Measurements from ENCODE around the gene FRS3. TPM values are rescaled to one million over a fixed set of nuclear protein-coding genes. Genes with fewer than 3 reads are reported as not detected.
A peak's percentile ranks its signal among the peaks of the same experiment; 100 is the strongest.

The FRS3 gene
- total and polyA plus RNA-seq, 2 experiments from 2014 or later = 1.4 to 8.4 TPM

- peak within 1 kb of the TSS; percentile 67 for H3K27ac ChIP-seq
- no peaks in the 10 kb centered on the region for H3K36me3 ChIP-seq (replicated peaks; ENCODE audit: insufficient read depth, low read depth)
- H3K4me3 ChIP-seq = peak within 1 kb of the TSS; percentile 83
- no peaks in the 10 kb centered on the region for H3K9me2 ChIP-seq (replicated peaks; ENCODE audit: insufficient read depth)
- peak within 1 kb of the TSS; percentile 96 for H3K4me2 ChIP-seq
- peaks cover 18% of the 10 kb centered on the region for H3K4me1 ChIP-seq (ENCODE audit: insufficient read depth)
- H3K9me3 ChIP-seq (ENCODE audit: low read depth) = no peaks in the 10 kb centered on the region
- H3K27me3 ChIP-seq = no peaks in the 10 kb centered on the region
- H3K79me2 ChIP-seq = peaks cover 11% of the 10 kb centered on the region
- H4K20me1 ChIP-seq (ENCODE audit: insufficient read depth, poor library complexity, severe bottlenecking) = no peaks in the 10 kb centered on the region
- TF ChIP-seq EZH2phosphoT487 (IDR thresholded peaks at IDR 0.05; ENCODE audit: low read depth, severe bottlenecking, unreplicated experiment) (no peak), EZH2 (IDR thresholded peaks at IDR 0.05; ENCODE audit: borderline replicate concordance) (no peak)
- TF ChIP-seq, protein P1, sequence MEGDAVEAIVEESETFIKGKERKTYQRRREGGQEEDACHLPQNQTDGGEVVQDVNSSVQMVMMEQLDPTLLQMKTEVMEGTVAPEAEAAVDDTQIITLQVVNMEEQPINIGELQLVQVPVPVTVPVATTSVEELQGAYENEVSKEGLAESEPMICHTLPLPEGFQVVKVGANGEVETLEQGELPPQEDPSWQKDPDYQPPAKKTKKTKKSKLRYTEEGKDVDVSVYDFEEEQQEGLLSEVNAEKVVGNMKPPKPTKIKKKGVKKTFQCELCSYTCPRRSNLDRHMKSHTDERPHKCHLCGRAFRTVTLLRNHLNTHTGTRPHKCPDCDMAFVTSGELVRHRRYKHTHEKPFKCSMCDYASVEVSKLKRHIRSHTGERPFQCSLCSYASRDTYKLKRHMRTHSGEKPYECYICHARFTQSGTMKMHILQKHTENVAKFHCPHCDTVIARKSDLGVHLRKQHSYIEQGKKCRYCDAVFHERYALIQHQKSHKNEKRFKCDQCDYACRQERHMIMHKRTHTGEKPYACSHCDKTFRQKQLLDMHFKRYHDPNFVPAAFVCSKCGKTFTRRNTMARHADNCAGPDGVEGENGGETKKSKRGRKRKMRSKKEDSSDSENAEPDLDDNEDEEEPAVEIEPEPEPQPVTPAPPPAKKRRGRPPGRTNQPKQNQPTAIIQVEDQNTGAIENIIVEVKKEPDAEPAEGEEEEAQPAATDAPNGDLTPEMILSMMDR (IDR thresholded peaks at IDR 0.05; ENCODE audit: poor library complexity) = no peak
- 1% methylated on average over 20 of the region's 36 CpGs for WGBS (ENCODE audit: low lambda C conversion rate, missing lambda C conversion rate)
- H2AFZ ChIP-seq = peak within 1 kb of the TSS; percentile 86
- DNase-seq (ENCODE audit: low spot score) = peak; percentile 52
These were observed 1.1 kb upstream of the FRS3 start, which contains the start of gene PRICKLE4 for GRCh38 chr6:41780551-41781365. Gene PRICKLE4, plus strand, starts transcription at chr6:41780782. Its CDS starts 2,692 bp downstream, at chr6:41783474.

GRCh38 chr6:41779336-41779735, 364 bp downstream of the FRS3 start:
- H3K27ac ChIP-seq = no peak overlapping the region
- DNase-seq (ENCODE audit: low spot score) = no peak
- TF ChIP-seq EZH2phosphoT487 (IDR thresholded peaks at IDR 0.05; ENCODE audit: low read depth, severe bottlenecking, unreplicated experiment) = no peak
- H3K4me2 ChIP-seq = peak overlapping the region; percentile 96
- peak overlapping the region; percentile 71 for H3K4me3 ChIP-seq
- H2AFZ ChIP-seq = peak overlapping the region; percentile 68
- H3K27me3 ChIP-seq = no peaks in the 10 kb centered on the region
- 5% methylated on average over 7 of the region's 16 CpGs for WGBS (ENCODE audit: low lambda C conversion rate, missing lambda C conversion rate)
- H3K4me1 ChIP-seq (ENCODE audit: insufficient read depth) = peaks cover 18% of the 10 kb centered on the region
- no peaks in the 10 kb centered on the region for H3K9me3 ChIP-seq (ENCODE audit: low read depth)
- no peaks in the 10 kb centered on the region for H3K9me2 ChIP-seq (replicated peaks; ENCODE audit: insufficient read depth)
- H3K36me3 ChIP-seq (replicated peaks; ENCODE audit: insufficient read depth, low read depth) = no peaks in the 10 kb centered on the region
- H4K20me1 ChIP-seq (ENCODE audit: insufficient read depth, poor library complexity, severe bottlenecking) = no peaks in the 10 kb centered on the region
- peaks cover 11% of the 10 kb centered on the region for H3K79me2 ChIP-seq

DNA sequence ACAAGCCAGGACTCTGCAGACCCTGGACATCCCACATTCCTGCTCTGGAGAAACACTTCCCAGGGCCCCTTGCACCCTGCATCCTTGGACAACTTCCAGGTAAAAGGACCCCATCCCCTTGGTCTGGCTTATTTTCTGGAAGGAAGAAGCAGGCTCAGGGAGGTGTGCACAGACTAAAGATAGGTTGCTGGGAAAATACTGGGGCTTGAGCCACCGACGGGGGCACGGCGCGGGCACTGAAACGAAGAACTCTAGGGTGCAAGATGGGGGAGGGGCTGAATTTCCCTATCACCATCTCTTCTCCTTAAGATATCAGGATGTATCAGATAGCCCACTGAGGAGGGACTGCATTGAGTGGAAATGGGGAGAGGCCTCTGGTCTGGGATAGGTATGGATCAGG, 805 bp downstream of the FRS3 start:
- 41% methylated on average over 6 of the region's 6 CpGs for WGBS (ENCODE audit: low lambda C conversion rate, missing lambda C conversion rate)
- no peak overlapping the region for H3K27ac ChIP-seq
- H3K27me3 ChIP-seq = no peaks in the 10 kb centered on the region
- H3K4me2 ChIP-seq = peak overlapping the region; percentile 96
- no peak for DNase-seq (ENCODE audit: low spot score)
- H4K20me1 ChIP-seq (ENCODE audit: insufficient read depth, poor library complexity, severe bottlenecking) = no peaks in the 10 kb centered on the region
- H3K36me3 ChIP-seq (replicated peaks; ENCODE audit: insufficient read depth, low read depth) = no peaks in the 10 kb centered on the region
- peaks cover 11% of the 10 kb centered on the region for H3K79me2 ChIP-seq
- H3K9me3 ChIP-seq (ENCODE audit: low read depth) = no peaks in the 10 kb centered on the region
- peaks cover 18% of the 10 kb centered on the region for H3K4me1 ChIP-seq (ENCODE audit: insufficient read depth)
- no peaks in the 10 kb centered on the region for H3K9me2 ChIP-seq (replicated peaks; ENCODE audit: insufficient read depth)
- TF ChIP-seq EZH2phosphoT487 (IDR thresholded peaks at IDR 0.05; ENCODE audit: low read depth, severe bottlenecking, unreplicated experiment) = no peak
- no peak for TF ChIP-seq EZH2 (IDR thresholded peaks at IDR 0.05; ENCODE audit: borderline replicate concordance)
- TF ChIP-seq, protein P1 (IDR thresholded peaks at IDR 0.05; ENCODE audit: poor library complexity) = no peak
- H3K4me3 ChIP-seq = no peak overlapping the region
- peak overlapping the region; percentile 68 for H2AFZ ChIP-seq

GRCh38 chr6:41777551-41778285, 2.0 kb downstream of the FRS3 start:
- DNase-seq (ENCODE audit: low spot score) = no peak
- no peaks in the 10 kb centered on the region for H3K9me3 ChIP-seq (ENCODE audit: low read depth)
- 95% methylated on average over 5 of the region's 5 CpGs for WGBS (ENCODE audit: low lambda C conversion rate, missing lambda C conversion rate)
- H3K4me2 ChIP-seq = no peak overlapping the region
- H3K27me3 ChIP-seq = no peaks in the 10 kb centered on the region
- H3K9me2 ChIP-seq (replicated peaks; ENCODE audit: insufficient read depth) = no peaks in the 10 kb centered on the region
- H3K36me3 ChIP-seq (replicated peaks; ENCODE audit: insufficient read depth, low read depth) = no peaks in the 10 kb centered on the region
- no peak overlapping the region for H3K4me3 ChIP-seq
- no peak overlapping the region for H3K27ac ChIP-seq
- TF ChIP-seq, protein P1 (IDR thresholded peaks at IDR 0.05; ENCODE audit: poor library complexity) = no peak
- no peak for TF ChIP-seq EZH2 (IDR thresholded peaks at IDR 0.05; ENCODE audit: borderline replicate concordance)
- no peak for TF ChIP-seq EZH2phosphoT487 (IDR thresholded peaks at IDR 0.05; ENCODE audit: low read depth, severe bottlenecking, unreplicated experiment)
- no peak overlapping the region for H2AFZ ChIP-seq
- H3K4me1 ChIP-seq (ENCODE audit: insufficient read depth) = peaks cover 18% of the 10 kb centered on the region
- no peaks in the 10 kb centered on the region for H4K20me1 ChIP-seq (ENCODE audit: insufficient read depth, poor library complexity, severe bottlenecking)
- peaks cover 11% of the 10 kb centered on the region for H3K79me2 ChIP-seq

Measured in hepatocyte (in vitro differentiated cells).